ENCODE results near the gene TBC1D2.
"Not testable (repeated sequence)": the region's sequence is repeated elsewhere in the genome, so short reads cannot be mapped to it uniquely, and the experiment has no call there.

The TBC1D2 gene

GRCh38 chr9:98191671-98192502, 63.6 kb downstream of the TBC1D2 start:
- DNase-seq (ENCODE audit: low read depth in 2 of 2): no peak

- no peak for DNase-seq (ENCODE audit: low read depth in 2 of 2)
Observed at GRCh38 chr9:98191181-98191608, 64.3 kb downstream of the TBC1D2 start.

- no peak for DNase-seq (ENCODE audit: low read depth in 2 of 2)
Observed at GRCh38 chr9:98190757-98191105, 64.7 kb downstream of the TBC1D2 start.

GRCh38 chr9:98189412-98189811, 66.0 kb downstream of the TBC1D2 start:
- DNase-seq (ENCODE audit: low read depth in 2 of 2): no peak

GRCh38 chr9:98187926-98188325, 67.5 kb downstream of the TBC1D2 start:
- DNase-seq (ENCODE audit: low read depth in 2 of 2): no peak

- DNase-seq (ENCODE audit: low read depth in 2 of 2): no peak
Observed at GRCh38 chr9:98186236-98186635, 69.2 kb downstream of the TBC1D2 start.

GRCh38 chr9:98185611-98186171, 69.8 kb downstream of the TBC1D2 start:
- DNase-seq (ENCODE audit: low read depth in 2 of 2): no peak

- DNase-seq (ENCODE audit: low read depth in 2 of 2): no peak
Observed at GRCh38 chr9:98185021-98185567, 70.4 kb downstream of the TBC1D2 start.

GRCh38 chr9:98184326-98184725, 71.1 kb downstream of the TBC1D2 start:
- no peak for DNase-seq (ENCODE audit: low read depth in 2 of 2)

GRCh38 chr9:98182889-98183599, 72.4 kb downstream of the TBC1D2 start:
- DNase-seq (ENCODE audit: low read depth in 2 of 2): no peak

GRCh38 chr9:98182069-98182820, 73.2 kb downstream of the TBC1D2 start:
- DNase-seq (ENCODE audit: low read depth in 2 of 2): no peak

- no peak for DNase-seq (ENCODE audit: low read depth in 2 of 2)
Observed at GRCh38 chr9:98181746-98182068, 73.7 kb downstream of the TBC1D2 start.

GRCh38 chr9:98180996-98181395, 74.5 kb downstream of the TBC1D2 start:
- no peak for DNase-seq (ENCODE audit: low read depth in 2 of 2)

- DNase-seq (ENCODE audit: low read depth in 2 of 2): no peak
Observed at GRCh38 chr9:98178874-98179850, 76.3 kb downstream of the TBC1D2 start.

- DNase-seq (ENCODE audit: low read depth in 2 of 2): no peak
Observed at GRCh38 chr9:98176391-98177259, 78.8 kb downstream of the TBC1D2 start.

- no peak for DNase-seq (ENCODE audit: low read depth in 2 of 2)
Observed at GRCh38 chr9:98175762-98176161, 79.7 kb downstream of the TBC1D2 start.

- DNase-seq (ENCODE audit: low read depth in 2 of 2): no peak
Observed at GRCh38 chr9:98175028-98175569, 80.3 kb downstream of the TBC1D2 start.

- not testable (repeated sequence) for DNase-seq (ENCODE audit: low read depth in 2 of 2)
Observed at GRCh38 chr9:98174502-98174918, 80.9 kb downstream of the TBC1D2 start.

- DNase-seq (ENCODE audit: low read depth in 2 of 2): no peak
Observed at GRCh38 chr9:98173181-98173580, 82.3 kb downstream of the TBC1D2 start.
